RWPE1 (cell line): ENCODE data around the gene EPB41L2.

Experiments used
- CTCF ChIA-PET: fragments of 350-600 bp; sonication (Branson Sonifier 250); formaldehyde crosslinking; extraction: SDS; loops from one replicate; lab custom pipeline; 2021; lab: Yijun Ruan, JAX
- POLR2A ChIA-PET: fragments of 400-600 bp; formaldehyde crosslinking; extraction: SDS; loops from one replicate; lab custom pipeline; 2020; ENCODE audit warnings: antibody characterized with exemption; ENCODE audit not compliant: low non-redundant PET; lab: Yijun Ruan, JAX
- DNase-seq: peaks from one replicate; pipeline ENCODE4 v3.0.0; 2012; ENCODE audit warnings: low spot score
- H3K27ac ChIP-seq: fragments of 450-650 bp; 2 replicates; pipeline ENCODE4 v1.5.1; 2017
- TF ChIP-seq, protein P1 (sequence below): fragments of 450-650 bp; conservative IDR thresholded peaks from 2 replicates; pipeline ENCODE4 v1.5.1; 2017; ENCODE audit warnings: low read depth, mild to moderate bottlenecking

Gene EPB41L2

DNA sequence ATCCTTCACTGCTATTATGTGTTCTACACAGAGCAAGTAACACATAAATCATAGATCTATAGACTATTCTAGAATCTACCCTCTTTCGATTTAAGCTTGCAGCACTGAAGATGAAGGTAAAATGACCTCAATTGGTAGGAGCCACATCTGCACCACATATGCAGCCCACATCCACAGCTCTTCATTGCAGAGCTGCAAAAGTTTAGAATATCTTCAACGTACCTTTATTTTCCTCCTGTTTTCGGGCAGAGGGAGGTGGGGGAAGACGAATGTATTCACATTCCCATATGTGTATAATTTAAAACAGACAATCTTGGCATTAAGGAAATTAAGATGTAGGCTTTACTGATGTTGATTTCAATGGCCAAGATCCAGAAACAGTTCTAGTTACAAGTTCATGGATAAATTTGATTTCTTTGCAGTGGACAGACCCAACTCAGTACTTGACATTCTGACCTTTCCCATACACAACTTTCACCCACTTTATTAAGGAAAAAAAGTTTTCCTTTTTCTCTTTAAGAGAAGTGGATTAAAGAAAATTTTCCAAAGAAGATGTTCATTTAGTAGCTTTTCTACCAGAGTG is 14.0 kb downstream of the EPB41L2 start:
- POLR2A ChIA-PET = no interaction called here
- TF ChIP-seq, protein P1, sequence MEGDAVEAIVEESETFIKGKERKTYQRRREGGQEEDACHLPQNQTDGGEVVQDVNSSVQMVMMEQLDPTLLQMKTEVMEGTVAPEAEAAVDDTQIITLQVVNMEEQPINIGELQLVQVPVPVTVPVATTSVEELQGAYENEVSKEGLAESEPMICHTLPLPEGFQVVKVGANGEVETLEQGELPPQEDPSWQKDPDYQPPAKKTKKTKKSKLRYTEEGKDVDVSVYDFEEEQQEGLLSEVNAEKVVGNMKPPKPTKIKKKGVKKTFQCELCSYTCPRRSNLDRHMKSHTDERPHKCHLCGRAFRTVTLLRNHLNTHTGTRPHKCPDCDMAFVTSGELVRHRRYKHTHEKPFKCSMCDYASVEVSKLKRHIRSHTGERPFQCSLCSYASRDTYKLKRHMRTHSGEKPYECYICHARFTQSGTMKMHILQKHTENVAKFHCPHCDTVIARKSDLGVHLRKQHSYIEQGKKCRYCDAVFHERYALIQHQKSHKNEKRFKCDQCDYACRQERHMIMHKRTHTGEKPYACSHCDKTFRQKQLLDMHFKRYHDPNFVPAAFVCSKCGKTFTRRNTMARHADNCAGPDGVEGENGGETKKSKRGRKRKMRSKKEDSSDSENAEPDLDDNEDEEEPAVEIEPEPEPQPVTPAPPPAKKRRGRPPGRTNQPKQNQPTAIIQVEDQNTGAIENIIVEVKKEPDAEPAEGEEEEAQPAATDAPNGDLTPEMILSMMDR = no peak
- DNase-seq = no peak
- CTCF ChIA-PET = interaction anchor here (0.7 kb wide), 1 partner anchor 163 kb away, joined by 3 read pairs; no protein-coding TSS in a partner anchor
- no peak overlapping the region for H3K27ac ChIP-seq

DNA sequence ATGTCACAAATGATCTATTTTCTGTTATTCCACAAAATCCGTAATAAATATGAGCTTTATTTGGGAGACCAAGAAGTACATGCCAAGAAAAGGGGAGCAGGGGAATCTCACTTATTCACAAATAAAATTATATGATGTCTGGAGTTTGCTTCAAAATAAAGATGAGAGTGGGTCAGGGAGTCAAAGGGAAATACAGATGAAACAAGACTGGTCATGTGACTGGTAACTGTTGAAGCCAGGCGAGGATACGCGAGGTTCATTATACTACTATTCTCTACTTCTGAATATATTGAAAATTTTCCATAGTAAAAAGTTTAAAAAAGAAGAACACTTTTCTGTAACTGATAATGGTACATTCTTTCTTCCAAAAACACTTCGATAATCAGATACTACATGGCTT is 14.6 kb downstream of the EPB41L2 start:
- ChIA-PET POLR2A (no interaction called here), CTCF (no interaction called here)
- H3K27ac ChIP-seq = no peak overlapping the region
- no peak for DNase-seq
- TF ChIP-seq, protein P1 = no peak

DNA sequence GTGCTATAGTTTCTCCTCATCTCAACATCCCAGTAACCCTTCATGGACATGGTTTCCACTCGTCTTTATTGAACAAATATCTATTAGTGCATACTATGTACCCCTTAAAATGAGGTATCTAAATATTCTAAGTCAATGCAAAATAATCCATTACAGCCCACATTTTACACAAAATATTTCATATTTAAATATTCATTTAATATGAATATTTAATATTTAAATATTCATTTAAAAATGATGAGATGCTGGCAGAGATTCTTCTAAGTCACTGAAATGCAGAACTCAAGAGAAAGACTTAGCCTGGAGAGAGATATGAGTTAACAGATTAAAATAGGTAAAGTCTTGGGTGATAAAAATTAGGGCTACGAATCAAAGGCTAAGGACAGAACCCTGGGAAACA is 17.9 kb downstream of the EPB41L2 start:
- ChIA-PET POLR2A (no interaction called here), CTCF (no interaction called here)
- no peak for DNase-seq
- no peak overlapping the region for H3K27ac ChIP-seq
- TF ChIP-seq, protein P1 = no peak

DNA sequence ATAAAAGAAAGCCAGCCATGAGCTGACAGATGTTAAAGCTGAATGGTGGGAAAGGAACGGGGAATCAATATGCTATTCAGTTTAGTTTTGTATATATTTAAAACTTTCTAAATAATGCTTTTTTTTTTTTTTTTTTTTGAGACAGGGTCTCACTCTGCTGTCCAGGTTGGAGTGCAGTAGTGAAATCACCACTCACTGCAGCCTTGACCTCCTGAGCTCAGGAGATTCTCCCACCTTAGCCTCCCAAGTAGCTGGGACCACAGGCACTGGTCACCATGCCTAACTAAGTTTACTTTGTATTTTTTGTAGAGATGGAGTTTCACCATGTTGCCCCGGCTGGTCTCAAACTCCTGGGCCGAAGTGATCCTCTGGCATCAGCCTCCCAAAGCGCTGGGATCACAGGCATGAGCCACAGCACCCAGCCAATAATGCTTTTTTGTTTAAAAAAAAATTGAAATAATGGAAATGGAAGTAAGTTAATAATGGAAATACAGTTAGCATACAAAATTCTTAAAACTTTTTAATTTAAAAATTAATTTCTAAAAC is 19.1 kb downstream of the EPB41L2 start:
- no peak for DNase-seq
- POLR2A ChIA-PET = no interaction called here
- CTCF ChIA-PET = interaction anchor here (0.6 kb wide), 1 partner anchor 11 kb away, joined by 4 read pairs; no protein-coding TSS in a partner anchor
- no peak overlapping the region for H3K27ac ChIP-seq
- TF ChIP-seq, protein P1 = no peak

DNA sequence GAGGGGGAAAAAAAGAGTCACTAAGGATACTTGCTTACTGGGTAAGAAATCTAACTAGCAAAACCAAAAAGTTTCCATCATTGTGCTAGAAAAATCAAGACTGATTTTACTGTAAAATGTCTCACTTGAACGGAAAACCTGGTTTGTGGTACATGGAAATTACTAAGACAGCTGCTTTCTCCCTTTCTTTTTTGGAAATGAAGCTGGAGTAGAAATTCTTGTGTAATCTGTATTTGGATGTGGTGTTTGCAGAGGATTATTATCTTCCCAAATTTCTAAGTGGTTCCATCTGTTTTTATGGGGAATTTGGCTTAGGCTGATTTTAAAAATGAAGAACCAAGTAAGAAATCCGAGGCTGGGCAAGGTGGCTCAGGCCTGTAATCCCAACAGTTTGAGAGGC is 20.4 kb downstream of the EPB41L2 start:
- POLR2A ChIA-PET = no interaction called here
- no peak overlapping the region for H3K27ac ChIP-seq
- TF ChIP-seq, protein P1 = no peak
- CTCF ChIA-PET = no interaction called here
- DNase-seq = no peak

DNA sequence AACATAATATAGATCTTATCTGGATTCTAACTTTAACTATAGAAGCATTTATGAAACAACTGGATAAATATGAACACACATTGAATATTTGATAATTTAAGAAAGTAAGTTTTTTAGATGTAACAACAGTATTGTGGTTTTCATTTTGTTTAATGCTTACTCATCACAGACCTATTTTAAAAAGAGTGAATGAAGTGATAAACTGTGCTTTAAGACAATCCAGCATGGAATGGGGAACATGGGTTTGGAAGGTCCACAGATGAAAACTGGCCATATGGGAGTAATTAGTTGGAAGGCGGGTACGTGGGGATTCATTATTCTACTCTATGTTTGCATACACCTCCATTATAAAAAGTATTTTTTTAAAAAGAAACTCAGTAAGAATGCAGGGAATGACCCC is 21.2 kb downstream of the EPB41L2 start:
- TF ChIP-seq, protein P1 = no peak
- no peak overlapping the region for H3K27ac ChIP-seq
- ChIA-PET CTCF (no interaction called here), POLR2A (no interaction called here)
- no peak for DNase-seq
